NB4 (cell line): ENCODE data around the gene ELAVL3.

Source experiments
- CTCF ChIP-seq: IDR thresholded peaks from one replicate; pipeline ENCODE4 v1.5.1; 2012; ENCODE audit warnings: low read depth, low read length
- MAX ChIP-seq: IDR thresholded peaks from 2 replicates; pipeline ENCODE4 v1.6.1; 2011; ENCODE audit warnings: low read depth, low read length
- MYC ChIP-seq: IDR thresholded peaks from 2 replicates; pipeline ENCODE4 v1.6.1; 2011; ENCODE audit warnings: low read depth, low read length
- POLR2A ChIP-seq: IDR thresholded peaks from 2 replicates; pipeline ENCODE4 v1.6.1; 2011; ENCODE audit warnings: mild to moderate bottlenecking; ENCODE audit not compliant: insufficient read length; ENCODE audit errors: extremely low read depth

GRCh38 chr19:11460207-11460606 is 20.6 kb downstream of the ELAVL3 start:
- TF ChIP-seq CTCF: peak; percentile 18
- TF ChIP-seq POLR2A: no peak
- TF ChIP-seq MAX: no peak
- TF ChIP-seq MYC: no peak
